K562 (cell line): Measurements from ENCODE around the gene LSS. TPM values are rescaled to one million over a fixed set of nuclear protein-coding genes. Genes with fewer than 3 reads are reported as not detected.

Source experiments
- CCAR2 ChIP-seq: fragments of 200-400 bp; formaldehyde crosslinking; IDR thresholded peaks from 2 replicates; pipeline ENCODE4 v1.6.1; 2017; ENCODE audit warnings: mild to moderate bottlenecking, low read depth, low read length
- CREB3L1 ChIP-seq: fragments of 450-650 bp; IDR thresholded peaks from 2 replicates; pipeline ENCODE4 v1.6.1; 2014; ENCODE audit warnings: low read depth, mild to moderate bottlenecking, moderate library complexity, borderline replicate concordance
- GATAD2B ChIP-seq: fragments of 450-650 bp; IDR thresholded peaks from 2 replicates; pipeline ENCODE4 v1.6.1; 2017; ENCODE audit warnings: mild to moderate bottlenecking, borderline replicate concordance
- HMGXB4 ChIP-seq: sonication (generic); formaldehyde crosslinking; IDR thresholded peaks from 2 replicates; pipeline ENCODE4 v1.8.1; 2023; ENCODE audit warnings: mild to moderate bottlenecking, missing genetic modification reagents
- KLF16 ChIP-seq: IDR thresholded peaks from 2 replicates; pipeline ENCODE4 v1.6.1; 2016; ENCODE audit warnings: antibody characterized with exemption
- MECOM ChIP-seq: fragments of 250-450 bp; sonication (Bioruptor Pico); IDR thresholded peaks from 2 replicates; pipeline ENCODE4 v1.8.0; 2022; ENCODE audit warnings: inconsistent platforms
- MED1 ChIP-seq: sonication (generic); formaldehyde crosslinking; IDR thresholded peaks from 2 replicates; pipeline ENCODE4 v1.8.1; 2023; ENCODE audit warnings: missing genetic modification reagents, borderline replicate concordance
- NR4A1 ChIP-seq, 2 experiments: fragments of 250-450 bp in 1 of 2; fragments of 450-650 bp in 1 of 2; sonication (Bioruptor Pico) in 1 of 2; IDR thresholded peaks; 2 replicates each; pipeline versions ENCODE4 v1.4.0 to v1.6.1; 2016 to 2020; ENCODE audit warnings: mild to moderate bottlenecking in 2 of 2, missing compliant biosample characterization in 1 of 2, missing genetic modification characterization in 1 of 2, moderate library complexity in 1 of 2
- RAD51 ChIP-seq: fragments of 450-650 bp; IDR thresholded peaks from 2 replicates; pipeline ENCODE4 v1.7.1; 2016; ENCODE audit warnings: low read depth, mild to moderate bottlenecking, borderline replicate concordance
- REST ChIP-seq, 2 experiments: fragments of 450-650 bp; formaldehyde crosslinking in 1 of 2; IDR thresholded peaks; 2 replicates each; pipeline versions ENCODE4 v1.4.0 to v1.6.1; 2014 to 2020; ENCODE audit warnings: mild to moderate bottlenecking in 2 of 2, borderline replicate concordance in 1 of 2, low read depth in 1 of 2
- SREBF2 ChIP-seq: sonication (generic); formaldehyde crosslinking; IDR thresholded peaks from 2 replicates; pipeline ENCODE4 v1.4.0; 2020; ENCODE audit warnings: mild to moderate bottlenecking, missing genetic modification reagents
- TFAM ChIP-seq: fragments of 250-450 bp; sonication (Bioruptor Pico); conservative IDR thresholded peaks from 2 replicates; pipeline ENCODE4 v1.5.0; 2021; ENCODE audit warnings: mild to moderate bottlenecking, moderate library complexity
- U2AF2 ChIP-seq: fragments of 200-400 bp; formaldehyde crosslinking; optimal IDR thresholded peaks from 2 replicates; pipeline ENCODE3; 2017; ENCODE audit warnings: low read depth, mild to moderate bottlenecking, low read length
- ZNF12 ChIP-seq: sonication (generic); formaldehyde crosslinking; IDR thresholded peaks from 2 replicates; pipeline ENCODE4 v1.4.0; 2020; ENCODE audit warnings: mild to moderate bottlenecking, missing genetic modification reagents
- polyA plus RNA-seq, 8 experiments: library from polyadenylated mRNA; depleted of rRNA in 4 of 8; stranded (reverse) in 5 of 8; unstranded in 3 of 8; fragments of >200 nt; fragmentation: Nextera tagmentation in 2 of 8; fragmentation: Illumina TruSeq in 1 of 8; extraction: Ambion mirVana in 2 of 8; extraction: Trizol in 1 of 8; gene quantifications; 2 replicates each; pipeline versions ENCODE4 v1.2.1 to v1.2.3, GENCODE V29; 2011 to 2014; ENCODE audit warnings: inconsistent platforms in 1 of 8, missing spikeins in 1 of 8
- total RNA-seq, 7 experiments: library from RNA; depleted of rRNA in 6 of 7; stranded (reverse); fragments of >200 nt in 6 of 7; fragmentation: Illumina TruSeq in 2 of 7; extraction: Trizol in 2 of 7; gene quantifications; 2 replicates each; pipeline versions ENCODE4 v1.2.1 to v1.2.3, GENCODE V29; 2011 to 2021; ENCODE audit warnings: low replicate concordance in 1 of 7

Gene LSS
- total and polyA plus RNA-seq, 9 of the 15 experiments (the other 6 are each of a cell fraction or from before 2014, with no cell fraction given), result 2.2 to 89.5 (median 37.4) TPM

GRCh38 chr21:46184625-46185555, 43.7 kb downstream of the LSS start (continued):
- TF ChIP-seq REST (IDR thresholded peaks at IDR 0.05; ENCODE audit: borderline replicate concordance) (no peak), REST (CRISPR knock-in tag; IDR thresholded peaks at IDR 0.05; ENCODE audit: low read depth) (no peak), MED1 (no peak), TFAM (no peak), RAD51 (no peak), GATAD2B (peak; percentile 43; the same call in 1 of the 2 replicates), NR4A1 (CRISPR knock-in tag; IDR thresholded peaks at IDR 0.05) (no peak), NR4A1 (tag; IDR thresholded peaks at IDR 0.05) (0 out of 2 replicates have a peak, but pooled peaks have one; percentile 26), SREBF2 (no peak), U2AF2 (no peak), KLF16 (no peak), MECOM (CRISPR knock-in tag) (no peak), CCAR2 (no peak), HMGXB4 (CRISPR knock-in tag) (no peak; the same call in 1 of the 2 replicates), CREB3L1 (no peak; the same call in 1 of the 2 replicates), ZNF12 (CRISPR knock-in tag) (no peak)
